ENCODE results near the gene MBD5. TPM values are rescaled to one million over a fixed set of nuclear protein-coding genes. Genes with fewer than 3 reads are reported as not detected.

The MBD5 gene
- total and polyA plus RNA-seq, 2 of the 4 experiments (the other 2 are of a cell fraction) = 9.8 to 14.2 TPM

GRCh38 chr2:148483665-148484064 lies 462.8 kb downstream of the MBD5 start:
- no peak for TF ChIP-seq BHLHE40 (IDR thresholded peaks at IDR 0.05; ENCODE audit: low read depth, low read length)
- TF ChIP-seq NFE2L2 (IDR thresholded peaks at IDR 0.05; ENCODE audit: low read depth, low read length) = no peak
- TF ChIP-seq MAZ (IDR thresholded peaks at IDR 0.05; ENCODE audit: borderline replicate concordance, low read depth, low read length) = no peak
- TF ChIP-seq RCOR1 (IDR thresholded peaks at IDR 0.05; ENCODE audit: insufficient replicate concordance, low read length) = no peak
- no peak for TF ChIP-seq POLR2A (IDR thresholded peaks at IDR 0.05; ENCODE audit: low read depth, low read length)
- no TSS peak for BruUV-seq (replicated peaks)
- H3K27ac ChIP-seq (ENCODE audit: insufficient read depth, low read length) = no peak overlapping the region
- no peak overlapping the region for H3K14ac ChIP-seq (replicated peaks; ENCODE audit: low read depth, low read length)
- no CpG with 5 or more reads among the region's 4 CpGs for WGBS, 2 experiments (ENCODE audit: extremely low coverage in 2 of 2, insufficient read length in 1 of 2)
- DNase-seq = peak; percentile 2
- H4K8ac ChIP-seq (ENCODE audit: low read depth in 2 of 2, low read length in 2 of 2) = no peak overlapping the region
- H3K4me3 ChIP-seq (ENCODE audit: insufficient read depth, low read depth, low read length) = no peak overlapping the region
- H4K5ac ChIP-seq (ENCODE audit: low read depth, low read length) = no peak overlapping the region
- no peak overlapping the region for H2BK15ac ChIP-seq (ENCODE audit: low read depth, low read length)
- no peak overlapping the region for H3K23ac ChIP-seq (ENCODE audit: low read depth, low read length)
- no peak overlapping the region for H3K4ac ChIP-seq (ENCODE audit: low read depth, low read length)
- dilution Hi-C loops (cut with HindIII; ENCODE audit: low sequenced_read_pairs, unreplicated experiment) = no loop called here
- in situ Hi-C loops (cut with MboI; ENCODE audit: low sequenced_read_pairs) = no loop called here
- no peak overlapping the region for H3K56ac ChIP-seq (ENCODE audit: extremely low read depth, insufficient read depth, low read length)
- intact Hi-C loops (cut with micrococcal nuclease) = no loop called here
- H3K27me3 ChIP-seq (ENCODE audit: control insufficient read depth, insufficient read depth, low read length) = no peaks in the 10 kb centered on the region
- H2BK5ac ChIP-seq (ENCODE audit: low read depth, low read length, poor library complexity, severe bottlenecking) = no peak overlapping the region
- H2BK20ac ChIP-seq (ENCODE audit: low read depth, low read length) = no peak overlapping the region
- H4K91ac ChIP-seq (ENCODE audit: insufficient read depth, low read depth, low read length) = no peak overlapping the region
- no peak for ATAC-seq (ENCODE audit: low read depth)
- no peaks in the 10 kb centered on the region; the same call in 1 of the 2 replicates for H3K9me1 ChIP-seq (ENCODE audit: insufficient read depth, low read length)
- H3K79me1 ChIP-seq (ENCODE audit: low read depth in 1 of 2, low read length in 2 of 2) = no peaks in the 10 kb centered on the region
- H3K18ac ChIP-seq (ENCODE audit: low read depth, low read length) = no peak overlapping the region
- ChIA-PET CTCF (interaction anchor here (1.0 kb wide), 1 partner anchor 25 kb away, joined by 3 read pairs; no protein-coding TSS in a partner anchor), POLR2A (ENCODE audit: unreplicated experiment) (no interaction called here)
- no peak overlapping the region for H2AK5ac ChIP-seq (ENCODE audit: low read depth, low read length)
- H2AK9ac ChIP-seq (replicated peaks; ENCODE audit: low read depth, low read length, poor library complexity) = no peak overlapping the region
- no peak overlapping the region for H2AFZ ChIP-seq (replicated peaks; ENCODE audit: low read length, poor library complexity)
- H3K4me2 ChIP-seq (ENCODE audit: low read depth, low read length) = no peak overlapping the region
- no peaks in the 10 kb centered on the region for H4K20me1 ChIP-seq (ENCODE audit: insufficient read depth, low read length)
- no peaks in the 10 kb centered on the region for H3K9me3 ChIP-seq (ENCODE audit: control insufficient read depth, insufficient read depth, low read length)
- no peaks in the 10 kb centered on the region for H3K4me1 ChIP-seq (ENCODE audit: control insufficient read depth, insufficient read depth, low read length)
- H3K9ac ChIP-seq (ENCODE audit: low read depth, low read length) = no peak overlapping the region
- H3K36me3 ChIP-seq (ENCODE audit: control insufficient read depth, insufficient read depth, low read length) = no peaks in the 10 kb centered on the region
- no peak overlapping the region for H2BK120ac ChIP-seq (ENCODE audit: low read depth, low read length)

All from IMR-90 (cell line).